ENCODE data around the gene CHAC1. TPM values are rescaled to one million over a fixed set of nuclear protein-coding genes. Genes with fewer than 3 reads are reported as not detected.

Gene CHAC1
- total RNA-seq, 3 donors from 2014 or later: 0.32 to 11.9 (median 2.9) TPM

GRCh38 chr15:40988156-40988555 is 34.9 kb downstream of the CHAC1 start:
- Histone ChIP-seq H3K36me3 (no peaks in the 10 kb centered on the region), H3K4me1 (no peaks in the 10 kb centered on the region), H3K9me3 (no peaks in the 10 kb centered on the region), H3K4me3 (no peak overlapping the region), H3K27ac (no peak overlapping the region), H3K27me3 (no peaks in the 10 kb centered on the region)
- TF ChIP-seq CTCF (IDR thresholded peaks at IDR 0.05) (no peak), POLR2A (IDR thresholded peaks at IDR 0.05) (no peak), POLR2AphosphoS5 (IDR thresholded peaks at IDR 0.05) (no peak)
- no peak for DNase-seq (ENCODE audit: low spot score in 2 of 2)
- intact Hi-C loops (cut with DNase I; ENCODE audit: low total_unique reads): no loop called here

GRCh38 chr15:40990080-40990479 is 36.8 kb downstream of the CHAC1 start:
- Histone ChIP-seq H3K4me1 (no peaks in the 10 kb centered on the region), H3K4me3 (no peak overlapping the region), H3K27ac (no peak overlapping the region), H3K9me3 (no peaks in the 10 kb centered on the region), H3K27me3 (no peaks in the 10 kb centered on the region), H3K36me3 (no peaks in the 10 kb centered on the region)
- no peak for DNase-seq (ENCODE audit: low spot score in 2 of 2)
- no peak for TF ChIP-seq CTCF (IDR thresholded peaks at IDR 0.05)
- no peak for TF ChIP-seq POLR2AphosphoS5 (IDR thresholded peaks at IDR 0.05)
- no peak for TF ChIP-seq POLR2A (IDR thresholded peaks at IDR 0.05)
- intact Hi-C loops (cut with DNase I; ENCODE audit: low total_unique reads): no loop called here

- TF ChIP-seq CTCF (IDR thresholded peaks at IDR 0.05) (no peak), POLR2A (IDR thresholded peaks at IDR 0.05) (no peak), POLR2AphosphoS5 (IDR thresholded peaks at IDR 0.05) (no peak)
- Histone ChIP-seq H3K9me3 (no peaks in the 10 kb centered on the region), H3K4me1 (no peaks in the 10 kb centered on the region), H3K27me3 (no peaks in the 10 kb centered on the region), H3K4me3 (no peak overlapping the region), H3K36me3 (no peaks in the 10 kb centered on the region), H3K27ac (no peak overlapping the region)
- intact Hi-C loops (cut with DNase I; ENCODE audit: low total_unique reads): no loop called here
- no peak for DNase-seq (ENCODE audit: low spot score in 2 of 2)
Measured at GRCh38 chr15:40990789-40991188, 37.5 kb downstream of the CHAC1 start.

GRCh38 chr15:40991355-40991754 is 38.1 kb downstream of the CHAC1 start:
- no peaks in the 10 kb centered on the region for H3K4me1 ChIP-seq
- H3K9me3 ChIP-seq: no peaks in the 10 kb centered on the region
- H3K27me3 ChIP-seq: no peaks in the 10 kb centered on the region
- TF ChIP-seq POLR2AphosphoS5 (IDR thresholded peaks at IDR 0.05) (no peak), CTCF (IDR thresholded peaks at IDR 0.05) (no peak), POLR2A (IDR thresholded peaks at IDR 0.05) (no peak)
- intact Hi-C loops (cut with DNase I; ENCODE audit: low total_unique reads): no loop called here
- no peaks in the 10 kb centered on the region for H3K36me3 ChIP-seq
- H3K4me3 ChIP-seq: no peak overlapping the region
- no peak for DNase-seq (ENCODE audit: low spot score in 2 of 2)
- H3K27ac ChIP-seq: no peak overlapping the region

GRCh38 chr15:40992241-40992741 is 39.0 kb downstream of the CHAC1 start:
- Histone ChIP-seq H3K4me1 (no peaks in the 10 kb centered on the region), H3K27me3 (no peaks in the 10 kb centered on the region), H3K9me3 (no peaks in the 10 kb centered on the region), H3K36me3 (no peaks in the 10 kb centered on the region), H3K27ac (no peak overlapping the region), H3K4me3 (no peak overlapping the region)
- intact Hi-C loops (cut with DNase I; ENCODE audit: low total_unique reads): no loop called here
- DNase-seq (ENCODE audit: low spot score in 2 of 2): no peak
- TF ChIP-seq POLR2A (IDR thresholded peaks at IDR 0.05) (no peak), POLR2AphosphoS5 (IDR thresholded peaks at IDR 0.05) (no peak), CTCF (IDR thresholded peaks at IDR 0.05) (no peak)

All from breast epithelium (tissue), 4 donors.